IMR-90 (cell line): ENCODE results near the gene SLC25A22. TPM values are rescaled to one million over a fixed set of nuclear protein-coding genes. Genes with fewer than 3 reads are reported as not detected.
A peak's percentile ranks its signal among the peaks of the same experiment; 100 is the strongest.

Experiments
- ATAC-seq: fragments of 200-7000 bp; cut with Tn5 transposase; 2 replicates; pipeline ENCODE4 v1.9.1; 2020; ENCODE audit warnings: low read depth, mild to moderate bottlenecking, moderate library complexity
- BruUV-seq: library from RNA; stranded (reverse); fragments of 400-500 nt; replicated peaks from 2 replicates; lab custom pipeline; 2021; lab: Mats Ljungman, UMichigan
- CTCF ChIA-PET: fragments of 300-600 bp; formaldehyde crosslinking; extraction: SDS; loops from one replicate; lab custom pipeline; 2021; ENCODE audit warnings: antibody characterized with exemption; lab: Yijun Ruan, JAX
- POLR2A ChIA-PET: fragments of 300-600 bp; sonication (Branson Sonifier 250); formaldehyde crosslinking; loops from one replicate; lab custom pipeline; 2022; ENCODE audit warnings: antibody characterized with exemption; ENCODE audit not compliant: unreplicated experiment; lab: Charles Lee
- DNase-seq: peaks from one replicate; pipeline ENCODE4 v3.0.0; 2013
- H2AFZ ChIP-seq: replicated peaks from 2 replicates; pipeline ENCODE3; 2013; ENCODE audit warnings: low read length, mild to moderate bottlenecking; ENCODE audit not compliant: poor library complexity
- H2AK5ac ChIP-seq: 2 replicates; pipeline ENCODE4 v1.6.1; 2013; ENCODE audit warnings: low read depth, low read length, inconsistent platforms
- H2AK9ac ChIP-seq: replicated peaks from 2 replicates; pipeline ENCODE3; 2013; ENCODE audit warnings: mild to moderate bottlenecking, low read depth, low read length, moderate library complexity; ENCODE audit not compliant: poor library complexity
- H2BK120ac ChIP-seq: 2 replicates; pipeline ENCODE4 v1.6.1; 2013; ENCODE audit warnings: low read depth, low read length, inconsistent platforms
- H2BK15ac ChIP-seq: 3 replicates; pipeline ENCODE4 v1.6.1; 2013; ENCODE audit warnings: low read depth, low read length, inconsistent platforms
- H2BK20ac ChIP-seq: 2 replicates; pipeline ENCODE4 v1.6.1; 2013; ENCODE audit warnings: low read depth, mild to moderate bottlenecking, inconsistent platforms, low read length, moderate library complexity
- H2BK5ac ChIP-seq: 2 replicates; pipeline ENCODE4 v1.6.1; 2013; ENCODE audit warnings: mild to moderate bottlenecking, low read depth, low read length, inconsistent platforms; ENCODE audit not compliant: poor library complexity, severe bottlenecking
- H3K14ac ChIP-seq: replicated peaks from 2 replicates; pipeline ENCODE4 v1.6.1; 2013; ENCODE audit warnings: low read depth, low read length, inconsistent platforms
- H3K18ac ChIP-seq: 2 replicates; pipeline ENCODE4 v1.6.1; 2013; ENCODE audit warnings: low read depth, low read length, control low read depth
- H3K23ac ChIP-seq: 2 replicates; pipeline ENCODE4 v1.6.1; 2013; ENCODE audit warnings: low read depth, low read length, inconsistent platforms
- H3K27ac ChIP-seq: 2 replicates; pipeline ENCODE4 v1.5.1; 2013; ENCODE audit warnings: mild to moderate bottlenecking, control low read depth, low read length; ENCODE audit not compliant: insufficient read depth
- H3K27me3 ChIP-seq: 2 replicates; pipeline ENCODE4 v1.6.1; 2013; ENCODE audit warnings: low read length; ENCODE audit not compliant: control insufficient read depth, insufficient read depth
- H3K36me3 ChIP-seq: 2 replicates; pipeline ENCODE4 v1.6.1; 2013; ENCODE audit warnings: low read length, mixed read lengths; ENCODE audit not compliant: control insufficient read depth, insufficient read depth
- H3K4ac ChIP-seq: 2 replicates; pipeline ENCODE4 v1.6.1; 2013; ENCODE audit warnings: low read depth, low read length, inconsistent platforms
- H3K4me1 ChIP-seq: 2 replicates; pipeline ENCODE4 v1.6.1; 2013; ENCODE audit warnings: low read length, mixed read lengths; ENCODE audit not compliant: control insufficient read depth, insufficient read depth
- H3K4me2 ChIP-seq: 2 replicates; pipeline ENCODE4 v1.6.1; 2013; ENCODE audit warnings: low read depth, mild to moderate bottlenecking, control low read depth, low read length, moderate library complexity
- H3K4me3 ChIP-seq: 2 replicates; pipeline ENCODE4 v1.5.1; 2013; ENCODE audit warnings: low read depth, mild to moderate bottlenecking, control low read depth, low read length, moderate library complexity; ENCODE audit not compliant: insufficient read depth
- H3K56ac ChIP-seq: 2 replicates; pipeline ENCODE4 v1.6.1; 2013; ENCODE audit warnings: low read length, inconsistent platforms; ENCODE audit not compliant: insufficient read depth; ENCODE audit errors: extremely low read depth
- H3K79me1 ChIP-seq, 2 experiments: 2 replicates each; pipeline ENCODE4 v1.6.1; 2013; ENCODE audit warnings: low read length in 2 of 2, inconsistent platforms in 1 of 2, low read depth in 1 of 2
- H3K9ac ChIP-seq: 2 replicates; pipeline ENCODE4 v1.6.1; 2013; ENCODE audit warnings: low read depth, low read length, control low read depth
- H3K9me1 ChIP-seq: 2 replicates; pipeline ENCODE4 v1.6.1; 2013; ENCODE audit warnings: low read length, inconsistent platforms; ENCODE audit not compliant: insufficient read depth
- H3K9me3 ChIP-seq: 2 replicates; pipeline ENCODE4 v1.6.1; 2013; ENCODE audit warnings: low read length; ENCODE audit not compliant: control insufficient read depth, insufficient read depth
- H4K20me1 ChIP-seq: 2 replicates; pipeline ENCODE4 v1.6.1; 2013; ENCODE audit warnings: low read length, inconsistent platforms; ENCODE audit not compliant: insufficient read depth
- H4K5ac ChIP-seq: 2 replicates; pipeline ENCODE4 v1.6.1; 2013; ENCODE audit warnings: mild to moderate bottlenecking, low read depth, low read length, control low read depth
- H4K8ac ChIP-seq, 2 experiments: 2 replicates each; pipeline ENCODE4 v1.6.1; 2013; ENCODE audit warnings: low read depth in 2 of 2, low read length in 2 of 2, control low read depth in 1 of 2, inconsistent platforms in 1 of 2
- H4K91ac ChIP-seq: 2 replicates; pipeline ENCODE4 v1.6.1; 2013; ENCODE audit warnings: low read depth, low read length, inconsistent platforms; ENCODE audit not compliant: insufficient read depth
- BHLHE40 ChIP-seq: fragments of 150-350 bp; IDR thresholded peaks from 2 replicates; pipeline ENCODE4 v1.6.1; 2016; ENCODE audit warnings: mild to moderate bottlenecking, low read depth, low read length
- CEBPB ChIP-seq: IDR thresholded peaks from 2 replicates; pipeline ENCODE4 v1.6.1; 2012; ENCODE audit warnings: low read depth, low read length, improper control_type of control experiment
- CHD1 ChIP-seq: IDR thresholded peaks from 2 replicates; pipeline ENCODE4 v1.6.1; 2012; ENCODE audit warnings: low read depth, low read length, improper control_type of control experiment
- FOS ChIP-seq: fragments of 150-350 bp; IDR thresholded peaks from 2 replicates; pipeline ENCODE4 v1.6.1; 2016; ENCODE audit warnings: low read depth, low read length
- MAZ ChIP-seq: IDR thresholded peaks from 2 replicates; pipeline ENCODE4 v1.6.1; 2012; ENCODE audit warnings: low read depth, mild to moderate bottlenecking, low read length, improper control_type of control experiment, moderate library complexity, borderline replicate concordance
- MXI1 ChIP-seq: IDR thresholded peaks from 2 replicates; pipeline ENCODE4 v1.6.1; 2012; ENCODE audit warnings: low read depth, mild to moderate bottlenecking, low read length, moderate library complexity, borderline replicate concordance
- NFE2L2 ChIP-seq: fragments of 150-350 bp; IDR thresholded peaks from 2 replicates; pipeline ENCODE4 v1.6.1; 2016; ENCODE audit warnings: low read depth, mild to moderate bottlenecking, low read length
- POLR2A ChIP-seq: IDR thresholded peaks from 2 replicates; pipeline ENCODE4 v1.6.1; 2012; ENCODE audit warnings: mild to moderate bottlenecking, low read depth, low read length
- RAD21 ChIP-seq: IDR thresholded peaks from 2 replicates; pipeline ENCODE4 v1.6.1; 2012; ENCODE audit warnings: low read length, improper control_type of control experiment
- RCOR1 ChIP-seq: IDR thresholded peaks from 2 replicates; pipeline ENCODE4 v1.6.1; 2012; ENCODE audit warnings: mild to moderate bottlenecking, low read length, improper control_type of control experiment; ENCODE audit not compliant: insufficient replicate concordance
- RFX5 ChIP-seq: IDR thresholded peaks from 2 replicates; pipeline ENCODE4 v1.8.0; 2012; ENCODE audit warnings: low read depth, mild to moderate bottlenecking, low read length, moderate library complexity
- WGBS, 2 experiments: methylation state at CpG; one replicate each; pipeline versions ENCODE4 v1.1.5 to v1.1.7; 2013; ENCODE audit warnings: missing lambda C conversion rate in 2 of 2; ENCODE audit not compliant: insufficient read length in 1 of 2; ENCODE audit errors: extremely low coverage in 2 of 2; 5-methylcytosine and 5-hydroxymethylcytosine counted together
- dilution Hi-C: fragments of 300-500 bp; cut with HindIII; formaldehyde crosslinking; loops from one replicate; pipeline ENCODE4 v1.14.3; 2018; ENCODE audit warnings: low sequenced_read_pairs; ENCODE audit not compliant: unreplicated experiment
- in situ Hi-C: fragments of 300-500 bp; cut with MboI; formaldehyde crosslinking; loops from 3 replicates; pipeline ENCODE4 v1.14.3; 2019; ENCODE audit warnings: low sequenced_read_pairs, inconsistent platforms, mixed read lengths
- intact Hi-C: fragments of 100-400 bp; cut with micrococcal nuclease; formaldehyde crosslinking; loops from 2 replicates; pipeline ENCODE4 v1.10.0; 2022
- polyA plus RNA-seq, 3 experiments: library from polyadenylated mRNA; depleted of rRNA; stranded (reverse); fragments of >200 nt; gene quantifications; 2 replicates each; pipeline ENCODE4 v1.2.3, GENCODE V29; 2012; ENCODE audit warnings: low replicate concordance in 1 of 3
- total RNA-seq: library from RNA; depleted of rRNA; stranded (reverse); fragments of >200 nt; gene quantifications from 2 replicates; pipeline ENCODE4 v1.2.3, GENCODE V29; 2012
- TF ChIP-seq, protein P1 (sequence below): fragments of 150-350 bp; IDR thresholded peaks from 2 replicates; pipeline ENCODE4 v1.6.1; 2016; ENCODE audit warnings: low read depth, mild to moderate bottlenecking, low read length, moderate library complexity, borderline replicate concordance
- TF ChIP-seq, protein P2 (sequence below): fragments of 150-350 bp; IDR thresholded peaks from 2 replicates; pipeline ENCODE4 v1.6.1; 2017; ENCODE audit warnings: mild to moderate bottlenecking, antibody characterized with exemption, low read length, low read depth

SLC25A22 gene
- total and polyA plus RNA-seq, 2 of the 4 experiments (the other 2 are of a cell fraction) = 8.2 to 41.3 TPM

GRCh38 chr11:777288-778255 is 20.5 kb downstream of the SLC25A22 start, which contains the start of gene GATD1:
Gene GATD1 (minus strand): TSS chr11:777487. CDS start chr11:777462, 25 bp downstream.
- Histone ChIP-seq H3K56ac (peak within 1 kb of the TSS; percentile 51), H2BK120ac (no peak within 1 kb of the TSS), H3K9me3 (no peaks in the 10 kb centered on the region), H3K27me3 (no peaks in the 10 kb centered on the region), H2AK9ac (peak within 1 kb of the TSS; percentile 100), H4K91ac (peak within 1 kb of the TSS; percentile 91), H4K5ac (peak within 1 kb of the TSS; percentile 30), H3K79me1 (peaks cover 12 to 74% of the 10 kb centered on the region in 2 experiments), H2AFZ (peak within 1 kb of the TSS; percentile 90), H3K27ac (peak within 1 kb of the TSS; percentile 98), H3K36me3 (peaks cover 25% of the 10 kb centered on the region), H3K9me1 (peaks cover 11% of the 10 kb centered on the region; the same call in 1 of the 2 replicates), H3K18ac (peak within 1 kb of the TSS; percentile 46; the same call in 1 of the 2 replicates), H4K20me1 (peaks cover 55% of the 10 kb centered on the region), H3K4me1 (peaks cover 13% of the 10 kb centered on the region), H3K4ac (peak within 1 kb of the TSS; percentile 91), H2AK5ac (peak within 1 kb of the TSS; percentile 99), H3K23ac (peak within 1 kb of the TSS; percentile 98), H2BK20ac (no peak within 1 kb of the TSS), H4K8ac (peak within 1 kb of the TSS; percentile 67 to 91), H2BK15ac (no peak within 1 kb of the TSS; the same call in 2 of the 3 replicates), H3K9ac (peak within 1 kb of the TSS; percentile 99), H2BK5ac (peak within 1 kb of the TSS; percentile 88), H3K4me3 (peak within 1 kb of the TSS; percentile 99), H3K14ac (peak within 1 kb of the TSS; percentile 77), H3K4me2 (peak within 1 kb of the TSS; percentile 99)
- no TSS peak for BruUV-seq
- DNase-seq (peak; percentile 75), ATAC-seq (peak; percentile 85)
- dilution Hi-C loops (no loop called here), intact Hi-C loops (no loop called here), in situ Hi-C loops (no loop called here)
- CTCF ChIA-PET = no interaction called here
- POLR2A ChIA-PET = interaction anchor here (0.6 kb wide), 2 partner anchors 23 to 27 kb away, joined by 4 to 11 read pairs; no protein-coding TSS in a partner anchor
- WGBS, 2 experiments = 1% methylated on average over 50 of the region's 110 CpGs; no CpG with 5 or more reads in 1 of the 2 experiments
- peak; percentile 51; the same call in 1 of the 2 replicates for TF ChIP-seq CEBPB
- TF ChIP-seq MXI1 = peak; percentile 55; the same call in 1 of the 2 replicates
- TF ChIP-seq, protein P1, sequence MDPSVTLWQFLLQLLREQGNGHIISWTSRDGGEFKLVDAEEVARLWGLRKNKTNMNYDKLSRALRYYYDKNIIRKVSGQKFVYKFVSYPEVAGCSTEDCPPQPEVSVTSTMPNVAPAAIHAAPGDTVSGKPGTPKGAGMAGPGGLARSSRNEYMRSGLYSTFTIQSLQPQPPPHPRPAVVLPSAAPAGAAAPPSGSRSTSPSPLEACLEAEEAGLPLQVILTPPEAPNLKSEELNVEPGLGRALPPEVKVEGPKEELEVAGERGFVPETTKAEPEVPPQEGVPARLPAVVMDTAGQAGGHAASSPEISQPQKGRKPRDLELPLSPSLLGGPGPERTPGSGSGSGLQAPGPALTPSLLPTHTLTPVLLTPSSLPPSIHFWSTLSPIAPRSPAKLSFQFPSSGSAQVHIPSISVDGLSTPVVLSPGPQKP = no peak
- TF ChIP-seq FOS = no peak
- peak; percentile 87 for TF ChIP-seq POLR2A
- TF ChIP-seq RAD21 = no peak
- no peak for TF ChIP-seq RFX5
- TF ChIP-seq RCOR1 = no peak
- peak; percentile 47; the same call in 1 of the 2 replicates for TF ChIP-seq MAZ
- TF ChIP-seq CHD1 = no peak
- TF ChIP-seq BHLHE40 = peak; percentile 90
- TF ChIP-seq, protein P2, sequence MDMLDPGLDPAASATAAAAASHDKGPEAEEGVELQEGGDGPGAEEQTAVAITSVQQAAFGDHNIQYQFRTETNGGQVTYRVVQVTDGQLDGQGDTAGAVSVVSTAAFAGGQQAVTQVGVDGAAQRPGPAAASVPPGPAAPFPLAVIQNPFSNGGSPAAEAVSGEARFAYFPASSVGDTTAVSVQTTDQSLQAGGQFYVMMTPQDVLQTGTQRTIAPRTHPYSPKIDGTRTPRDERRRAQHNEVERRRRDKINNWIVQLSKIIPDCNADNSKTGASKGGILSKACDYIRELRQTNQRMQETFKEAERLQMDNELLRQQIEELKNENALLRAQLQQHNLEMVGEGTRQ = peak; percentile 97
- TF ChIP-seq NFE2L2 = no peak
